B cell (primary cell): ENCODE measurements around the gene KLHL42. TPM values are rescaled to one million over a fixed set of nuclear protein-coding genes. Genes with fewer than 3 reads are reported as not detected.
"Not testable (repeated sequence)": the region's sequence is repeated elsewhere in the genome, so short reads cannot be mapped to it uniquely, and the experiment has no call there.

Experiments used
- ATAC-seq: fragments of 200-7000 bp; cut with Tn5 transposase; one replicate; pipeline ENCODE4 v1.10.0; 2021; ENCODE audit warnings: low read depth, mild to moderate bottlenecking, moderate number of reproducible peaks, moderate library complexity
- CTCF ChIA-PET: fragments of 350-600 bp; sonication (Branson Sonifier 250); formaldehyde crosslinking; loops from one replicate; lab custom pipeline; 2021; ENCODE audit warnings: antibody characterized with exemption, inconsistent platforms; lab: Charles Lee
- POLR2A ChIA-PET: fragments of 350-600 bp; sonication (Branson Sonifier 250); formaldehyde crosslinking; loops from one replicate; lab custom pipeline; 2021; ENCODE audit warnings: antibody characterized with exemption; lab: Charles Lee
- DNase-seq: peaks from one replicate; pipeline ENCODE4 v3.0.0; 2013
- H2AFZ ChIP-seq: 2 replicates; pipeline ENCODE4 v1.6.1; 2012; ENCODE audit warnings: mild to moderate bottlenecking, low read depth, low read length; ENCODE audit not compliant: insufficient read depth, poor library complexity, severe bottlenecking
- H3K27ac ChIP-seq, 2 donors: 1 replicate in 1 of 2; 2 replicates in 1 of 2; pipeline ENCODE4 v1.5.1; 2012 to 2013; ENCODE audit warnings: low read length in 2 of 2, mild to moderate bottlenecking in 2 of 2, moderate library complexity in 1 of 2
- H3K27me3 ChIP-seq, 4 experiments: fragments of 200-600 bp in 1 of 4; sonication (generic) in 1 of 4; replicated peaks in 1 of 4; 1 replicate in 2 of 4; 2 replicates in 2 of 4; pipeline versions ENCODE4 v1.6.1 to v1.7.0; 2013 to 2016; ENCODE audit warnings: low read length in 3 of 4, mild to moderate bottlenecking in 2 of 4, mixed read lengths in 1 of 4, moderate library complexity in 1 of 4; ENCODE audit not compliant: insufficient read depth in 4 of 4, control insufficient read depth in 3 of 4; ENCODE audit errors: control extremely low read depth in 1 of 4
- H3K36me3 ChIP-seq, 2 experiments: replicated peaks in 1 of 2; 1 replicate in 1 of 2; 2 replicates in 1 of 2; pipeline versions ENCODE4 v1.6.1 to v1.7.1; 2013; ENCODE audit warnings: low read length in 1 of 2; ENCODE audit not compliant: insufficient read depth in 2 of 2, control insufficient read depth in 1 of 2; ENCODE audit errors: control extremely low read depth in 1 of 2, extremely low read depth in 1 of 2
- H3K4me1 ChIP-seq, 2 donors: fragments of 200-600 bp in 1 of 2; sonication (generic) in 1 of 2; 1 replicate in 1 of 2; 2 replicates in 1 of 2; pipeline versions ENCODE4 v1.5.1 to v1.6.1; 2013 to 2017; ENCODE audit warnings: low read length in 2 of 2; ENCODE audit not compliant: control insufficient read depth in 2 of 2, insufficient read depth in 2 of 2
- H3K4me2 ChIP-seq: replicated peaks from 2 replicates; pipeline ENCODE3; 2012; ENCODE audit warnings: mild to moderate bottlenecking, low read depth, low read length; ENCODE audit not compliant: poor library complexity, severe bottlenecking
- H3K4me3 ChIP-seq, 5 experiments: fragments of 200-600 bp in 1 of 5; sonication (generic) in 1 of 5; 1 replicate in 3 of 5; 2 replicates in 2 of 5; pipeline versions ENCODE4 v1.5.1 to v1.7.0; 2011 to 2016; ENCODE audit warnings: low read length in 4 of 5, mild to moderate bottlenecking in 4 of 5, low read depth in 2 of 5, control low read depth in 1 of 5, moderate library complexity in 1 of 5; ENCODE audit not compliant: insufficient read depth in 1 of 5; ENCODE audit errors: control extremely low read depth in 1 of 5, extremely low read depth in 1 of 5
- H3K79me2 ChIP-seq: fragments of 200-600 bp; sonication (generic); one replicate; pipeline ENCODE4 v1.6.0; 2016; ENCODE audit warnings: low read length; ENCODE audit not compliant: control insufficient read depth, insufficient read depth
- H3K9ac ChIP-seq: fragments of 200-600 bp; sonication (generic); 2 replicates; pipeline ENCODE4 v1.6.1; 2017; ENCODE audit warnings: mild to moderate bottlenecking, low read length, moderate library complexity
- H3K9me3 ChIP-seq, 3 donors: one replicate each; pipeline versions ENCODE4 v1.6.1 to v1.7.1; 2013; ENCODE audit warnings: low read length in 2 of 3; ENCODE audit not compliant: control insufficient read depth in 2 of 3, insufficient read depth in 1 of 3; ENCODE audit errors: control extremely low read depth in 1 of 3
- H4K20me1 ChIP-seq: 2 replicates; pipeline ENCODE4 v1.6.0; 2012; ENCODE audit warnings: mild to moderate bottlenecking, low read length; ENCODE audit not compliant: insufficient read depth, control insufficient read depth, poor library complexity, severe bottlenecking
- H3K27ac Mint-ChIP-seq: one replicate; pipeline ENCODE4 v1.8.0; 2021; ENCODE audit warnings: mixed read lengths
- H3K27me3 Mint-ChIP-seq: one replicate; pipeline ENCODE4 v1.8.0; 2021; ENCODE audit warnings: mixed read lengths
- H3K4me1 Mint-ChIP-seq: one replicate; pipeline ENCODE4 v1.8.0; 2021; ENCODE audit warnings: mixed read lengths
- H3K4me3 Mint-ChIP-seq: one replicate; pipeline ENCODE4 v1.8.0; 2021; ENCODE audit warnings: mixed read lengths
- H3K9me3 Mint-ChIP-seq: one replicate; pipeline ENCODE4 v1.8.0; 2022; ENCODE audit warnings: mixed read lengths; ENCODE audit not compliant: insufficient read depth
- EZH2 ChIP-seq: IDR thresholded peaks from 2 replicates; pipeline ENCODE4 v1.6.1; 2012; ENCODE audit warnings: borderline replicate concordance, low read depth, mild to moderate bottlenecking, moderate library complexity, low read length; ENCODE audit not compliant: insufficient read depth, poor library complexity, severe bottlenecking
- WGBS: methylation state at CpG from one replicate; pipeline ENCODE4 v1.1.5; 2013; ENCODE audit warnings: missing lambda C conversion rate; ENCODE audit not compliant: insufficient coverage; 5-methylcytosine and 5-hydroxymethylcytosine counted together
- intact Hi-C: fragments of 100-400 bp; cut with micrococcal nuclease; formaldehyde crosslinking; loops from one replicate; pipeline ENCODE4 v1.10.0; 2022
- polyA plus RNA-seq: library from polyadenylated mRNA; depleted of rRNA; stranded (reverse); fragments of >200 nt; gene quantifications from 2 replicates; pipeline ENCODE4 v1.2.3, GENCODE V29; 2012
- total RNA-seq, 2 donors: library from RNA; stranded (reverse); fragments of 120-200 nt in 1 of 2; gene quantifications; 1 replicate in 1 of 2; 2 replicates in 1 of 2; pipeline versions ENCODE4 v1.2.3 to v1.2.4, GENCODE V29; 2013 to 2022

Gene KLHL42
- total and polyA plus RNA-seq, 2 donors (not counting 1 experiment from before 2014, with no cell fraction given), result 11.5 to 20.5 TPM

DNA sequence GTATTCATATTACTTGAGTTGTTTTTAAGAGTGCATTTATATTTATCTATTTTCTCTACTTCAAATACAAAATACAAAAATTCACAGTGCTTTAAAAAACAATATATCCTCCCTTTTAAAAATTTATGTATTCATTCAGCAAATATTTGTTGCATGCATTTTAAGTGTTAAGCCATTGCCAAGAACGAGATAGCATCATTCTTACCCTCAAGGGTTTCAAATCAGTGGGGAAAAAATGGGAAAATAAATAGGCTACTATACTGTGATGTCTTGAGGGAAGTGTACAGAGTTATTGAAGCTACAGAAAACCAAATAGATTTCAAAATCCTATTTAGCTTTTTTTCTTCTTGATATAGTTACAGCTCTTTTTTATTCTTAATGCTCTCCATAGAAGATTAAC lies 46.2 kb upstream of the KLHL42 start:
- no peak overlapping the region for H3K4me3 Mint-ChIP-seq
- no peaks in the 10 kb centered on the region for H3K27me3 ChIP-seq
- H3K27ac Mint-ChIP-seq, result no peak overlapping the region
- H3K9me3 ChIP-seq, result no peaks in the 10 kb centered on the region
- intact Hi-C loops, result loop anchor here (1.0 kb wide), 1 partner anchor 88 kb away; no protein-coding TSS in a partner anchor
- no peak overlapping the region for H3K4me2 ChIP-seq
- no CpG with 5 or more reads among the region's 1 CpG for WGBS
- no peak for TF ChIP-seq EZH2
- no peak for DNase-seq
- H3K9me3 Mint-ChIP-seq, result no peaks in the 10 kb centered on the region
- no peak for ATAC-seq
- peaks cover 19 to 35% of the 10 kb centered on the region in 2 experiments for H3K36me3 ChIP-seq
- no peaks in the 10 kb centered on the region for H3K4me1 Mint-ChIP-seq
- H3K27me3 Mint-ChIP-seq, result no peaks in the 10 kb centered on the region
- no peak overlapping the region for H3K27ac ChIP-seq
- no peak overlapping the region for H2AFZ ChIP-seq
- POLR2A ChIA-PET, result no interaction called here
- H3K79me2 ChIP-seq, result no peaks in the 10 kb centered on the region
- CTCF ChIA-PET, result interaction anchor here (0.5 to 5.4 kb wide), 10 partner anchors 11 to 413 kb away, joined by 3 to 59 read pairs (median 6); partner anchors contain the start of genes KLHL42, MANSC4 and REP15
- peaks cover 5% of the 10 kb centered on the region for H4K20me1 ChIP-seq
- H3K9ac ChIP-seq, result no peak overlapping the region
- no peaks in the 10 kb centered on the region for H3K4me1 ChIP-seq
- H3K4me3 ChIP-seq, result no peak overlapping the region

DNA sequence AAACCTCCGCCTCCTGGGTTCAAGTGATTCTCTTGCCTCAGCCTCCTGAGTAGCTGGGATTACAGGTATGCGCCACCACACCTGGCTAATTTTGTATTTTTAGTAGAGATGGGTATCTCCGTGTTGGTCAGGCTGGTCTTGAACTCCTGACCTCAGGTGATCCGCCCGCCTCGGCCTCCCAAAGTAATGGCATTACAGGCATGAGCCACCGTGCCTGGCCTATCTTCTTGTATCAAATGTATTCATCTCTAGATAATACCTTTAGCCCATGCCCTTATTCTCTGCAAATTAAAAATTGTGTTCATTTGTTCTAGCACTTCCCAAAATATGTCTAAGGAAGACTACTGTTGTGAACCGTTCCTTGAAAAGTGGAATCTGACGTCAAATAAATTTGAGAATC lies 45.7 kb upstream of the KLHL42 start:
- intact Hi-C loops, H3K27ac Mint-ChIP-seq, H3K4me1 Mint-ChIP-seq, H3K4me3 ChIP-seq, H3K4me2 ChIP-seq, H3K79me2 ChIP-seq, H3K4me3 Mint-ChIP-seq, DNase-seq, H3K9me3 ChIP-seq, H4K20me1 ChIP-seq, H3K9ac ChIP-seq, ATAC-seq, H3K27me3 Mint-ChIP-seq, H3K9me3 Mint-ChIP-seq, H3K27me3 ChIP-seq, H3K27ac ChIP-seq, H3K4me1 ChIP-seq, POLR2A ChIA-PET, H2AFZ ChIP-seq: not testable (repeated sequence)
- CTCF ChIA-PET, result interaction anchor here (0.5 to 5.4 kb wide), 6 partner anchors 11 to 414 kb away, joined by 4 to 59 read pairs (median 16); partner anchors contain the start of genes KLHL42 and MANSC4
- peaks cover 21 to 38% of the 10 kb centered on the region in 2 experiments for H3K36me3 ChIP-seq
- no CpG with 5 or more reads among the region's 9 CpGs for WGBS
